Activated naive CD4-positive, alpha-beta T cell treated with anti-CD3 and anti-CD28 coated beads, Interleukin-2, amount 50 U/mL, for 16 hours (primary cell): Measurements from ENCODE around the gene GAD1.

ENCODE experiments used
- DNase-seq: peaks from one replicate; pipeline ENCODE4 v3.0.0-alpha.2; 2020

GAD1 gene

DNA sequence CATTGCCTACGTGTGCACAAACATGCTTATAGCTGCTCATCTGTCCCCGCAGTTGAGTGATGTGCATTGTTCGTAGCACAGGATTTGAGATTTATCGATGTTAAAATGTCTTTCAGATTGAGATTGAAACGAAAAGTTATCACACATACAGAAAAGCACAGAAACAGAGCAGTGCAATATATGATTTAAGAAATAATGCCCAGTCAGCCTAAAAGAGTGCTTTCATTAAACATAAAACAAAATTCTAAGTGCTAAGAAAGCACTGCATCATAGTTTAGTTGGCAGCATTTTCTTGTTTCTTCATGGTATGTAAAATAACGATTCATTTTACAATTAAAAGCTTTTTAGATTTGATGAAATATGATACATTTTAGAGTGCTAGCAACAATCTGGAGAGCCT is 80.4 kb downstream of the GAD1 start:
- DNase-seq = no peak

DNA sequence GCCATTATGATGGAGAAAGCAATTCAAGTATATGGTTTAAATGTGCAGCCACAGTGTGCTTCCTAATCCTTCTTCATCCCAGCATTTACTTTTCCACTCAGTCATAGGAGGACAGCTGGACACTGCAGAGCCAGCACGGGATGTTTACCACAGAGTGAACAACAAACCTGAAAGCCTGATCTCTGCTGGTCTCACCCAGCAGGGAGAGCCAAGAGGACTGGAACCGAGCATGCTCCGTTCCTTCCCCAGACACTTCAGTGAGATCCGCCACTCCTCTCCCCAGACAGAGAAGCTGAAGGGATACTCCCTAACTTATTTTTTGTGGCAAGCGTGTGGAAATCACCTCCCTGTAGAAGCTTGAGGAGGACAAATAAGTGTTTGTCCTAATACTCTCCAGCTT is 89.2 kb downstream of the GAD1 start:
- no peak for DNase-seq
